Right renal cortex interstitium (tissue), 3 donors: ENCODE data around the gene SLC27A3. TPM values are rescaled to one million over a fixed set of nuclear protein-coding genes. Genes with fewer than 3 reads are reported as not detected.

Experiments
- polyA plus RNA-seq, 3 donors: library from polyadenylated mRNA; unstranded; fragments of 120-200 nt; gene quantifications; one replicate each; pipeline ENCODE4 v1.2.1, GENCODE V29; 2013; ENCODE audit not compliant: insufficient read length in 3 of 3

Gene SLC27A3
- polyA plus RNA-seq, 3 donors, result 31.5 to 33.3 (median 33.0) TPM

Other genes starting within 250 kb of the SLC27A3 start
- gene S100A6, start 239.4 kb upstream of the SLC27A3 start, polyA plus RNA-seq, result 100 to 1,000 TPM; 183 to 288 (median 211) TPM
- 1 to 10 TPM; 1.1 to 1.7 (median 1.2) TPM for gene S100A5, start 234.5 kb upstream of the SLC27A3 start, polyA plus RNA-seq
- gene S100A4, start 229.6 kb upstream of the SLC27A3 start, polyA plus RNA-seq, result 10 to 100 TPM; 34.4 to 58.9 (median 39.4) TPM
- gene S100A3, start 226.1 kb upstream of the SLC27A3 start, polyA plus RNA-seq, result under 1 TPM in 1 of 3 donors, not detected in 2; 0.35 TPM
- gene S100A2, start 209.6 kb upstream of the SLC27A3 start, polyA plus RNA-seq, result 1 to 10 TPM; 5.0 to 9.6 (median 9.2) TPM
- gene S100A16, start 162.3 kb upstream of the SLC27A3 start, polyA plus RNA-seq, result 100 to 1,000 TPM; 100 to 112 (median 101) TPM
- gene S100A14, start 159.1 kb upstream of the SLC27A3 start, polyA plus RNA-seq, result 10 to 100 TPM; 20.9 to 28.6 (median 21.1) TPM
- gene S100A13, start 147.9 kb upstream of the SLC27A3 start, polyA plus RNA-seq, result 100 to 1,000 TPM; 155 to 174 (median 166) TPM
- gene S100A1, start 147.0 kb upstream of the SLC27A3 start, polyA plus RNA-seq, result 10 to 100 TPM; 21.8 to 48.2 (median 21.9) TPM
- gene CHTOP, start 141.3 kb upstream of the SLC27A3 start, polyA plus RNA-seq, result 100 to 1,000 TPM; 117 to 119 (median 117) TPM
- gene SNAPIN, start 116.7 kb upstream of the SLC27A3 start, polyA plus RNA-seq, result 10 to 100 TPM; 53.7 to 58.9 (median 56.6) TPM
- 100 to 1,000 TPM; 325 to 353 (median 339) TPM for gene ILF2, start 104.4 kb upstream of the SLC27A3 start, polyA plus RNA-seq
- gene NPR1, start 96.7 kb upstream of the SLC27A3 start, polyA plus RNA-seq, result 10 to 100 TPM; 64.0 to 77.4 (median 67.5) TPM
- 10 to 100 TPM; 84.0 to 91.5 (median 85.5) TPM for gene INTS3, start 47.4 kb upstream of the SLC27A3 start, polyA plus RNA-seq
- 10 to 100 TPM; 25.0 to 26.5 (median 25.5) TPM for gene GATAD2B, start 147.6 kb downstream of the SLC27A3 start, polyA plus RNA-seq
- gene DENND4B, start 171.3 kb downstream of the SLC27A3 start, polyA plus RNA-seq, result 10 to 100 TPM; 24.5 to 27.2 (median 25.2) TPM
- 10 to 100 TPM; 33.9 to 35.2 (median 34.1) TPM for gene CRTC2, start 183.2 kb downstream of the SLC27A3 start, polyA plus RNA-seq
- 10 to 100 TPM; 82.7 to 89.8 (median 89.2) TPM for gene SLC39A1, start 188.1 kb downstream of the SLC27A3 start, polyA plus RNA-seq
- 10 to 100 TPM; 31.9 to 37.9 (median 32.3) TPM for gene CREB3L4, start 192.5 kb downstream of the SLC27A3 start, polyA plus RNA-seq
- gene JTB, start 202.3 kb downstream of the SLC27A3 start, polyA plus RNA-seq, result 100 to 1,000 TPM; 102 to 114 (median 114) TPM
- gene RAB13, start 210.9 kb downstream of the SLC27A3 start, polyA plus RNA-seq, result 100 to 1,000 TPM; 178 to 193 (median 182) TPM
- gene RPS27, start 215.4 kb downstream of the SLC27A3 start, polyA plus RNA-seq, result 1,000 to 10,000 TPM; 3,554 to 3,620 (median 3,570) TPM